Activated CD8-positive, alpha-beta T cell treated with anti-CD3 and anti-CD28 coated beads for 36 hours (primary cell): ENCODE measurements around the gene ACSF2. TPM values are rescaled to one million over a fixed set of nuclear protein-coding genes. Genes with fewer than 3 reads are reported as not detected.

ENCODE experiments used
- ATAC-seq: fragments of 200-7000 bp; cut with Tn5 transposase; one replicate; pipeline ENCODE4 v1.10.0; 2021; ENCODE audit warnings: mild to moderate bottlenecking, moderate library complexity
- CTCF ChIA-PET: fragments of 350-600 bp; sonication (Branson Sonifier 250); formaldehyde crosslinking; loops from one replicate; lab custom pipeline; 2021; ENCODE audit warnings: antibody characterized with exemption; lab: Charles Lee
- POLR2A ChIA-PET: fragments of 350-600 bp; sonication (Branson Sonifier 250); formaldehyde crosslinking; loops from one replicate; lab custom pipeline; 2021; ENCODE audit warnings: antibody characterized with exemption; lab: Charles Lee
- DNase-seq: peaks from one replicate; pipeline ENCODE4 v3.0.0-alpha.2; 2020
- H3K27ac Mint-ChIP-seq: one replicate; pipeline ENCODE4 v1.8.0; 2021; ENCODE audit warnings: mild to moderate bottlenecking, mixed read lengths
- H3K27me3 Mint-ChIP-seq: one replicate; pipeline ENCODE4 v1.8.0; 2021; ENCODE audit warnings: mixed read lengths
- H3K36me3 Mint-ChIP-seq: one replicate; pipeline ENCODE4 v1.8.0; 2021; ENCODE audit warnings: low read depth, mixed read lengths
- H3K4me1 Mint-ChIP-seq: one replicate; pipeline ENCODE4 v1.8.0; 2021; ENCODE audit warnings: low read depth, mixed read lengths
- H3K4me3 Mint-ChIP-seq: one replicate; pipeline ENCODE4 v1.8.0; 2021; ENCODE audit warnings: mild to moderate bottlenecking, moderate library complexity, mixed read lengths
- H3K9me3 Mint-ChIP-seq: one replicate; pipeline ENCODE4 v1.8.0; 2021; ENCODE audit warnings: mixed read lengths
- intact Hi-C: fragments of 100-400 bp; cut with micrococcal nuclease; formaldehyde crosslinking; loops from one replicate; pipeline ENCODE4 v1.10.0; 2022
- total RNA-seq, 2 experiments: library from RNA; stranded (reverse); gene quantifications; one replicate each; pipeline ENCODE4 v1.2.3, GENCODE V29; 2021
- TF ChIP-seq, protein P1 (sequence below): fragments of 200-600 bp; IDR thresholded peaks from one replicate; pipeline ENCODE4 v1.8.0; 2022; ENCODE audit warnings: antibody characterized with exemption, mild to moderate bottlenecking

The ACSF2 gene
- total RNA-seq, 2 experiments from 2014 or later = 14.5 to 17.5 TPM

DNA sequence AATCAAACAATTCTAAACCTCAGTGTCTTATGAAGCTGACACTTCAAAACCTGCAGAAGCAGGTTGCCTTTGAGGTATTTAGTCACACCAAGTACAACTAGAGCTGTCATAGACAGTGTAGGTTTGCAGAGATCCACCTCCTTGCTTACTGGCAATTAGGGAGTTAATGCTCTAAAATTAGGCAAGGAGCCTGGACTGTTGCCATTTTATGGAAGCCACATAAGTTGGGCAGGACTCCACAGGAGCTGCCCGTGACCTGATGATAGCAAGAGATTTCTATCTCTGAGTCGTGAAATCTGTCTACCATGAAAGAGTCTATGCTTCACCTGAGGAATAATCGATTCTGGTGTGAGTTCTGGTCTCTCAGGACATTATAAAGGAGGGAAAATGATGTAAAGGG is 44.1 kb upstream of the ACSF2 start:
- POLR2A ChIA-PET = interaction anchor here (0.5 to 4.7 kb wide), 9 partner anchors 8 to 97 kb away, joined by 3 to 34 read pairs (median 4); partner anchors contain the start of genes EME1, LRRC59, MRPL27 and RSAD1
- H3K27ac Mint-ChIP-seq = no peak overlapping the region
- ATAC-seq = no peak
- intact Hi-C loops = no loop called here
- no peak overlapping the region for H3K4me3 Mint-ChIP-seq
- no peaks in the 10 kb centered on the region for H3K9me3 Mint-ChIP-seq
- H3K4me1 Mint-ChIP-seq = no peaks in the 10 kb centered on the region
- H3K36me3 Mint-ChIP-seq = peaks cover 55% of the 10 kb centered on the region
- CTCF ChIA-PET = interaction anchor here (1.1 to 3.5 kb wide), 3 partner anchors 9 to 20 kb away, joined by 4 to 22 read pairs (median 13); partner anchors contain the start of gene LRRC59
- TF ChIP-seq, protein P1, sequence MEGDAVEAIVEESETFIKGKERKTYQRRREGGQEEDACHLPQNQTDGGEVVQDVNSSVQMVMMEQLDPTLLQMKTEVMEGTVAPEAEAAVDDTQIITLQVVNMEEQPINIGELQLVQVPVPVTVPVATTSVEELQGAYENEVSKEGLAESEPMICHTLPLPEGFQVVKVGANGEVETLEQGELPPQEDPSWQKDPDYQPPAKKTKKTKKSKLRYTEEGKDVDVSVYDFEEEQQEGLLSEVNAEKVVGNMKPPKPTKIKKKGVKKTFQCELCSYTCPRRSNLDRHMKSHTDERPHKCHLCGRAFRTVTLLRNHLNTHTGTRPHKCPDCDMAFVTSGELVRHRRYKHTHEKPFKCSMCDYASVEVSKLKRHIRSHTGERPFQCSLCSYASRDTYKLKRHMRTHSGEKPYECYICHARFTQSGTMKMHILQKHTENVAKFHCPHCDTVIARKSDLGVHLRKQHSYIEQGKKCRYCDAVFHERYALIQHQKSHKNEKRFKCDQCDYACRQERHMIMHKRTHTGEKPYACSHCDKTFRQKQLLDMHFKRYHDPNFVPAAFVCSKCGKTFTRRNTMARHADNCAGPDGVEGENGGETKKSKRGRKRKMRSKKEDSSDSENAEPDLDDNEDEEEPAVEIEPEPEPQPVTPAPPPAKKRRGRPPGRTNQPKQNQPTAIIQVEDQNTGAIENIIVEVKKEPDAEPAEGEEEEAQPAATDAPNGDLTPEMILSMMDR = no peak
- DNase-seq = no peak
- no peaks in the 10 kb centered on the region for H3K27me3 Mint-ChIP-seq

DNA sequence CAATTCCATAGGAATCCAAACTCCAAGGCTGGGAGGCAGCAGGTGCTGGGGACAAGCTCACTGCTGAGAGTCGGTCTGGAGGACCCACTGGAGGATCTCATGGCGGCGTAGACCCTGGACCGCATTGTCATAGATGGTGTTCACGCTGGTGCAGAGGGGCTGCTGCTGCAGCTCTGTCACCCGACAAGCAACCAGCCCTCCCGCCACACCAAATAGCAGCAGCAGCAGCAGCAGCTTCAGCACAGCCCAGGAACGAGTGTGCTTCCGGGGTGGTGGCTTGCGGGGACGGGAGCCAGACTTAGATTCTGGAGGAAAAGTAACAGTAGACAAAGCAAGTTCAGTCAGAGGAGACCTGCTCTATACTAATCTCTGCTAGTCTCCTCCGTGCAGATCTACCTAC is 43.1 kb upstream of the ACSF2 start:
- POLR2A ChIA-PET = interaction anchor here (1.8 to 4.7 kb wide), 3 partner anchors 9 to 96 kb away, joined by 4 to 34 read pairs (median 22); partner anchors contain the start of genes EME1, LRRC59, MRPL27 and RSAD1
- no peak overlapping the region for H3K27ac Mint-ChIP-seq
- no peaks in the 10 kb centered on the region for H3K4me1 Mint-ChIP-seq
- TF ChIP-seq, protein P1 = no peak
- ATAC-seq = no peak
- H3K9me3 Mint-ChIP-seq = no peaks in the 10 kb centered on the region
- CTCF ChIA-PET = interaction anchor here (3.5 kb wide), 1 partner anchor 14 kb away, joined by 22 read pairs; the partner anchor contains the start of gene LRRC59
- peaks cover 63% of the 10 kb centered on the region for H3K36me3 Mint-ChIP-seq
- intact Hi-C loops = no loop called here
- H3K4me3 Mint-ChIP-seq = no peak overlapping the region
- DNase-seq = no peak
- no peaks in the 10 kb centered on the region for H3K27me3 Mint-ChIP-seq

DNA sequence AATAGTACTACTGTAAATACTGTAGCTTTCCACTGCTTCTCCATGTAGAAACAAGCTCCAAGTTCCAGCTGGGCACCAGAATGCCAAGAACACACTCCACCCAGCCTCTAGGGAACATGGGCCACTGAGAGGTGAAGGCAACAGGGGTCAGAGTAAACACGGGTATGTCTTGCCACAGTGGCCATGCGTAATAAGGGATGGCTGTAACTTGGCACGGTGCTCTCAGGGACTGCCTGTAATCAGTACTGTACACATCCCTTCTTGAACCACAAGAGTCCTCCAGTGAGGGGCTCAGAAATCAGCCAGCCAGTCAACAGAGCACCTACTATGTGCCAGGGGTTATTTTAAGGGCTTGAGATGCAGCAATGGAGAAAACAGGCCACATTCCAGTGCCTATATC is 39.5 kb upstream of the ACSF2 start:
- POLR2A ChIA-PET = interaction anchor here (0.6 to 4.4 kb wide), 5 partner anchors 10 to 24 kb away, joined by 3 to 22 read pairs (median 5); partner anchors contain the start of gene LRRC59
- ATAC-seq (no peak), DNase-seq (no peak)
- intact Hi-C loops = no loop called here
- no peak overlapping the region for H3K27ac Mint-ChIP-seq
- TF ChIP-seq, protein P1 = no peak
- no peak overlapping the region for H3K4me3 Mint-ChIP-seq
- no peaks in the 10 kb centered on the region for H3K9me3 Mint-ChIP-seq
- no peaks in the 10 kb centered on the region for H3K27me3 Mint-ChIP-seq
- H3K4me1 Mint-ChIP-seq = no peaks in the 10 kb centered on the region
- peaks cover 60% of the 10 kb centered on the region for H3K36me3 Mint-ChIP-seq
- CTCF ChIA-PET = interaction anchor here (2.2 kb wide), 1 partner anchor 11 kb away, joined by 17 read pairs; the partner anchor contains the start of gene LRRC59

GRCh38 chr17:50388728-50389127 is 37.3 kb upstream of the ACSF2 start:
- DNase-seq = no peak
- Mint-ChIP-seq H3K4me1 (peaks cover 4% of the 10 kb centered on the region), H3K27me3 (no peaks in the 10 kb centered on the region), H3K36me3 (peaks cover 66% of the 10 kb centered on the region), H3K4me3 (no peak overlapping the region), H3K27ac (no peak overlapping the region), H3K9me3 (no peaks in the 10 kb centered on the region)
- intact Hi-C loops = no loop called here
- POLR2A ChIA-PET = interaction anchor here (0.6 to 2.3 kb wide), 5 partner anchors 8 to 62 kb away, joined by 3 to 7 read pairs (median 3); no protein-coding TSS in a partner anchor
- CTCF ChIA-PET = interaction anchor here (1.4 to 5.4 kb wide), 2 partner anchors 9 to 27 kb away, joined by 11 to 23 read pairs; partner anchors contain the start of gene LRRC59
- TF ChIP-seq, protein P1 = no peak
- ATAC-seq = no peak

- Mint-ChIP-seq H3K27me3 (no peaks in the 10 kb centered on the region), H3K36me3 (peaks cover 68% of the 10 kb centered on the region), H3K4me1 (peaks cover 8% of the 10 kb centered on the region), H3K9me3 (no peaks in the 10 kb centered on the region), H3K27ac (no peak overlapping the region), H3K4me3 (no peak overlapping the region)
- TF ChIP-seq, protein P1 = no peak
- ChIA-PET POLR2A (interaction anchor here (0.8 to 2.3 kb wide), 2 partner anchors 8 to 17 kb away, joined by 3 to 7 read pairs; no protein-coding TSS in a partner anchor), CTCF (interaction anchor here (1.4 to 5.4 kb wide), 2 partner anchors 8 to 28 kb away, joined by 11 to 23 read pairs; partner anchors contain the start of gene LRRC59)
- DNase-seq = no peak
- intact Hi-C loops = no loop called here
- ATAC-seq = no peak
Measured at GRCh38 chr17:50389534-50389933, 36.5 kb upstream of the ACSF2 start.
